Measurements from ENCODE around the gene TBC1D5.

DNA sequence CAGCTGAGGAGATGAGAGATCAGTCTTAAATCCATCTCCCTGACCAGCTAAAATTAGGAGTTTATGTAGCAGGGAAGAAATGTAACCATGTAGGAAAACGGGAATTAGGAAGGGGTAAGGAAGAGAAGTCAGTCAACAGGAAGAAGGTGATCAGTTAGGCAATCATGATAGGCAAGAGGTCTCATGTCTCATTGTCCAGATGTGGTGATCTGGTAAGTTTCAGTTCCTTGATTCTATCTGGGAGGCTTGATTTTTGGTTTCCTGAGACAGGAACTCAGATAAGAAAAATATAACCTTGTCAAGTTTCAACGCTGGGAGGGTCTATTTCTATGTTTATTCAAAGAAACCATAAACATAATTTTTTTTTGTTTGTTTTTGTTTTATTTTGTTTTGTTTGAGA is 40.3 kb upstream of the TBC1D5 start:
- TF ChIP-seq CTCF (IDR thresholded peaks at IDR 0.05) = no peak
- no peak for TF ChIP-seq POLR2A (IDR thresholded peaks at IDR 0.05)
